HG03521 (cell line): ENCODE results near the gene ZNF107.

ENCODE experiments used
- ATAC-seq: cut with Tn5 transposase; IDR thresholded peaks from one replicate; pipeline ENCODE4 v1.9.1; 2021; ENCODE audit warnings: mild to moderate bottlenecking, moderate library complexity; ENCODE audit not compliant: unreplicated experiment

ZNF107 gene

DNA sequence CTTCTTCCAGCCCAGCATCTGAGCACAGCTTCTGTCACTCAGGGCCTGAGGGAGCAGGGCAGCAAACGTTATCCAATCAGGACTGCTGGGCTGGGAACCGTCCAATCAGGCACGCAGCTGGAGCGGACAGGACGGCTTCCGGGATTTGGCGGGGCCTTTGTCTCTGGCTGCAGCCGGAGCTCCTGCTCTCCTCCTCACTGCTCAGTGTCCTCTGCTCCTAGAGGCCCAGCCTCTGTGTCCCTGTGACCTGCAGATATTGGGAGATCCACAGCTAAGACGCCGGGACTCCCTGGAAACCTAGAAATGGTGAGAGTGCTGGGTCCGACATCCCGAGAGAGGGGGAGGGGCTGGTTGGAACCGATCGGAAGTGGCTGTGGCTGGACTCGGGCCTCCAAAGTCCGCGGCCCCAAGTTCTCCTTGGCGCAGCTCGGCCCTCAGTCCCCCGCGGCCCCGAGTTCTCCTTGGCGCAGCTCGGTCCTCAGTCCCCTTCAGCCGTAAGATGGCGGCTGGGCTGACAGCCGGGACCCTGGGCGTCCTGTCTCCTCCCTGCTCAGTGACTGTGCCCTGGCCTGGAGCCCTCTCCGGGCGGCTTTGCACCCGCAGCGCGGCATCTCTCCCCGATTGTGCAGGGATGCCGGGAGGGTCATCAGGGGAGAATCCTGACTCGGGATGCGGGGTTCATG is at the start of gene ZNF107:
Gene ZNF107, plus strand, starts transcription at position 154 of the 683 bp plus-strand sequence. Its CDS starts 150 bp downstream, at position 304.
- peak; percentile 99 for ATAC-seq

DNA sequence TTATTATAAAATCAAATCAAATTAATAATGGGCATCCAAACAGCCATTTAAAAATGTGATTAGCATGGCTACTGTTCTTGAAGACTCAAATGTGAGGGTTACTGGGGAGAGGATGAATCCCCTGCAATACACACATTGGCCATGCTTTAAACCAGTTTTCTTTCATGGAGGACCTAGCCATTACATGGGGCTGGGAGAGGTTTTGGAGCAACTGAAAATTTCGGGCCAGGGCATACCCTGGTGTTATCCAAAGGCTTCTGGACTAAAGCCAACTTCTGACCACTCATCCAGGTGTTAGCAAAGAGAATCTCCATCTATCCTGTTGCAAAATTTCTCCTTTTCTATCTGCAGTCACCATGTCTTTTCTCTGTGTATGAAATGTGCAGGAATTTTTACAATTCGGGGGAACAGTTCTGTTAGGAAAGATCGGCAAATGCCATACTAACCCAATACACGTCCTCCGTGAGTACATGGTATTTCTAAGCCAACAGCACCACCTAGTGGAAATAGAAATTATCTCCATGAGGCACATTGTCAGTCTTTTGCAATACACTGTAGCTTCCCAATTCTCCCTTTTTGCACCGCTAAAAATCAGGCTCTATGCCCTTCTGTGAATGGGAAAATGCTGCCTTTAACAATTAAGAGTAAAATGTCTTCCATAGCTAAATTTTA is 47.0 kb upstream of the ZNF107 start:
- no peak for ATAC-seq

DNA sequence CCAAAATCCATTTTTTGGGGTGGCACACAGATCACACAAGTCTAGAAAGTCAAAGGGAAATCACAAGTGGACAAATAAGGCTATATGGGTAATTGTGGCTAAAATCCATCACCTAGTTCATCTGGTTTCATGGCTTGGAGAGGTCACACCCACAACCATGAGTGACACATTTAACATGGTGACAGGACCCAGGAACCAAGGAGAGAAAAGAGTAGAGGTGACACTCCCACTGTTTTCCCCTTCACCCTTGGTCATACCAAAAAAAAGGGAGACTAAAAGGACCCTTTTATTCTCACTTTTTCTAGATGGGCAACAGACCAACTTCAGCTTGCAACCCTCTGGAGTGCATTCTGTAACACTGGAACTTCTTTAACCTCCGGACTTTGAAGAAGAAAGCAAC is 46.2 kb upstream of the ZNF107 start:
- no peak for ATAC-seq

DNA sequence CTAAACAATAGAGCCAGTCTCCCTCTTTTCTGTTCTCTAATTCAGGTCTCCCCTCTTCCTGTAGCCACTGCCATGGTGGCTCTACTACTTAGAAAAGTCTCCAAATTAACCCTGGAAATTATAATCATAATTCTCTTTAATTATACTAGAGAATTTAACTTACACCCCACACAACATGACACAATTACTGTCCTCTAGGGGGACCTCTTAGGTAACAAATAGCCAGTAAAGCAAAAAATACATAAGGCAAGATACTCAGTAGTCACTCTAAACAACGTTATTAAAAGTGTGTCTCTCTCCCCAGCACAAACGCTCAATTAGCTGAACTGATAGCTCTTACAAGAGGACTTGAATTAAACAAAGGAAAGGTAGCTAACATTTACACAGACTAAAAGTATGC is 44.3 kb upstream of the ZNF107 start:
- ATAC-seq: no peak

DNA sequence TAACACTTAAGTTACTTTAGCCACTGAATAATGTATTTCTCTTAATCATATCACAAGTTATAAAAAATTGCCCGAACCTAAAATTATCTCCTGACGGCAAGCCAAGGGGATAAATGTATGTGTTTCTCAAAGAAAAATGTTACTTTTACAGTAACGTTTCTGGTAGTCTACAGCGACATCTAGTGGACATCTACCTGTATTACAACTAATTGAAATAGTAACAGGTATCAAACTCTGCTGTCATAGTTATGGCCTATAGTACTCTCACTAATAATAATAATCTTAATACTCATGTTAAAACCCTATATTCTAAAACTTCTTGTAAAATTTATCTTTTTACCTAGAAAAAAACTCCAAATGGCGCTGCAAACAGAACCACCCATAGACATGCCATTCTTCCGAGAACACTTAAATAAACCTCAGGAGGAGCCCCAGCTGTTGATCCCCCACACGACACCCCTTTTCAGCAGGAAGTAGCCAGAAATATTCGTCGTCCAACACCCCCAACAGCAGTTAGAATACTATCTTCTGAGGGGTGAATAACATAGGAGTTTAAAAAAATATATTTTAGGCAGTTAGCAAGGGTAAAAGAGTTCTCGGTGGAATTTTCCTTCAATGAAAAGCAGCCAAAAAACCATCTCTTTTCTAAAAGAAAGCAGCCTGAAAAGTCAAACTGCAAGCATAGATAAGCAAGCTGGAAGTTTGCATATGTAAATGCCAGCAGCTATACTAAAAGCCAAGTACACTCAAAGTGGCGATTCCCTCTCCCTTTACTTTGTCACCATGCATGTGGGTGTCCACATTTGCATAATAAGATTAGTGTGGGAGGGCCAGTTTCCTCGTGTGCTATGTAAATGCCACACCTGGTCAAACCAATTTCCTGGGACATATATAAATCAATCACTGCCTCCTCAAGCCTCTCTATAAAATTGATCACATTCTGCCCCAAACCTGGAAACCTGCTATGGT is 40.5 kb upstream of the ZNF107 start:
- ATAC-seq: no peak

DNA sequence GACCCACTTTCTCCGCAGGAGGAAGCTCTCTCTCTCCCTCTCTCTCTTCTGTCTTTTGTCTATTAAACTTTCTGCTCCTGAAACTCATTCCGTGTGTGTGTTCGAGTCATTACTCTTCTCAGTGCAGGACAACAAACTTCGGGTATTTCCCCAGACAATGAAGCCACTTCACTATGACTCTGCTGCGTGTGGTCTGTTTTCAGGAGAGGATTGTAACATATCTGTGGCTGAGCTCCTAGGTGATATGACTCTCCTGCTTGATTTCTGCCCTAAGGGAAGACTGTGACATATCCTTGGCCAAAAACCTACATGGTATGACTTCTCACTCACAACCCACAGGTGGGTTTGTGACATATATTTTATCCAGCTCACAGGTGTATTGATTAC is 39.9 kb upstream of the ZNF107 start:
- ATAC-seq: no peak

DNA sequence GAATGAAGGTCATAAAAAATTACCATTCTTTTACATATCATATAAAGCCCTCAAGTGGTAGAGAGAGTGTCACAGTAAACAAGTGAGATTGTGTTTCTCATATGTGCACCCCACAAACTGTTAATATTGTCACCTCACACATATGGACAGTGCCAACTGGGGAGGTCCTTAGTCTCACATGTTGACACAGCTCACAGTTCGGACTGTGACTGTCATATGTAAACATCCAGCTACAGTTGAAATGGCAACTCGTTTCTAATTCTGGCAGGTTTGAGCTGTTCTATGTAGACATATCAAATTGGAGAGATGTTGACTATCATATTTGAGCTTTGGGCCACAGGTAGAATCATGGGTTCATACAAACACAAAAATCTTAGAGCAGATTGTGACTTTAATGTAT is 39.4 kb upstream of the ZNF107 start:
- ATAC-seq: no peak

DNA sequence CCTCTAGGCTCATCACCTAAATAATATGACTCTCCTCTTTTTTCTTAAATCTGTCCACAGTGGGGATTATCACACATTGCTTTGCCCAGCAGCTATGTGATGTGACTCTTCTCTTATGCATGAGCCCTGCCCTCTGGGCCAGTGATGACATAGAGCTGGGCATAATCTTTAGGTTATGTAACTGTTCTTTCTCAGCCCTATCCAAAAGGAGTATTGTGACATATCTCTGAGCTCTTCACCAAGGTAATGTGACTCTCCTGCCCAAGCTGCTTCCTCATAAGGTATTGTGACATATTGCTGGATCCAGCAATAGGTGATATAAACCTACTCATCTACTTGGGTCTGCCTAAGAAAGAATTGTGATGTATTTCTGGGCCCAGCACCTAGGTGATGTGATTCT is 37.7 kb upstream of the ZNF107 start:
- ATAC-seq: no peak

DNA sequence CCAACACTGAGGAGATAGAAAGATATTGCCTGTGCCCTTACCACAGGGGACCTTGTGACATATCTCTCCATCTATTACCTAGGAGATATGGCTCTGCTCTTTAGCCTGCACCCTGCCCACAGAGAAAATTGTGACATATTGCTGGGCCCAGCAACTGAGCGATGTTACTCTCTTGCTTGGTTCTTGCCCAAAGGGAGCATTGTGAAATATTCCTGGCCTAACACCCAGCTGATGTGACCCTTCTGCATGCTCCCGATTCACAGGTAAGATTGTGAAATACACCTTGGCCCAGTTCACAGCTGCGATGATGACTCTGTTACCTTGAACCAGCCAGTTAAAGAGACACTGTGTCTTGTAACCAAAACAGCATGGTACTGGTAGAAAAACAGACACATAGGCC is 37.2 kb upstream of the ZNF107 start:
- no peak for ATAC-seq

DNA sequence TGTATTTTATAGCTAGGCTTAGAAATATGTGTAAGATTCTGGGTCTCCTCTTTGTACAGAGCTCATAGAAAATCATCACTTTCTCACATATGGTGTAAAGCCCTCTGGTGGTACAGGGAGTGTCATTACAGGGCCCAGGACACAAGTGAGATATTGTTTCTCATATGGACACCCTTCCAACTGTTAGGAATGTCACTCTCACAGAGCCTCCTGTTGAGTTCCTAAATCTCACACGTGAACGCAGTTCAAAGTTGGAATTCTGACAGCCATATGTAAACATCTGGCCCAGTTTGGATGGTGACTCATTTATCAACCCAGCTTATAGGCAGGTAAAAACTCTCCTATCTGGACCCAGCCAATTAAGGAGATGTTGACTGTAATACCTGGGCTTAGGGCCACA is 35.4 kb upstream of the ZNF107 start:
- no peak for ATAC-seq

DNA sequence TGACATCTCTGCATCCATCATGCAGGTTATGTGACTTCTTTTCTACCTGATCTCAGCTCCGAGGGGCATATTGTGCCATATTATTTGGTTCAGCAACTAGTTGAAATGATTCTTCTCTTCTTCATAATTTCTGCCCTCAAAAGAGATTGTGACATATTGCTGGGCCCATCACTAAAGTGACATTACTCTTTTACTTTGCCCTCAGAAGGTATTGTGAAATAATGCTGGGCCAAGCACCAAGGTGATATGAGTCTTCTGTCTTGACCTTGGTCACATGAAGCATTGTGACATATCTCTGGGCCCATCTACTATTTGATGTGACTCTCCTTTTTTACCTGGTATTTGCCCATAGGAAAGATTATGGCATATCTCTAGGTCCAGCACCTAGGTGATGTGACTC is 33.9 kb upstream of the ZNF107 start:
- ATAC-seq: no peak

DNA sequence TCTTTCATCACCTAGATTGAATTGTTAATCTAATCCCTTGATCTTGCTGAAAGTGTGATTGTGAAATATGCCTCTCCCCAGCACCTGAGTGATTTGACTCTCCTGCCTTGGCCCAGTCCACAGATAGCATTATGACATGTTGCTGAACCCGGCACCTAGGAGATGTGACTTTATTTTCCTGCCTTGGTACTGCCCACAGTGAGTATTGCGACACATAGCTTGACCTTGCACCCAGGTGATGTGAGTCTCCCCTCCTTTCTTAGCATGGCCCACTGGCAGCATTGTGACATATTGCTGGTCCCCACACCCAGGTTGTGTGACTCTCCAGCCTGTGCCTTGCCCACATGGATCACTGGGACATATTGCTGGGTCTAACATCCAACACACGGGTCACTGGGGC is 32.5 kb upstream of the ZNF107 start:
- no peak for ATAC-seq

DNA sequence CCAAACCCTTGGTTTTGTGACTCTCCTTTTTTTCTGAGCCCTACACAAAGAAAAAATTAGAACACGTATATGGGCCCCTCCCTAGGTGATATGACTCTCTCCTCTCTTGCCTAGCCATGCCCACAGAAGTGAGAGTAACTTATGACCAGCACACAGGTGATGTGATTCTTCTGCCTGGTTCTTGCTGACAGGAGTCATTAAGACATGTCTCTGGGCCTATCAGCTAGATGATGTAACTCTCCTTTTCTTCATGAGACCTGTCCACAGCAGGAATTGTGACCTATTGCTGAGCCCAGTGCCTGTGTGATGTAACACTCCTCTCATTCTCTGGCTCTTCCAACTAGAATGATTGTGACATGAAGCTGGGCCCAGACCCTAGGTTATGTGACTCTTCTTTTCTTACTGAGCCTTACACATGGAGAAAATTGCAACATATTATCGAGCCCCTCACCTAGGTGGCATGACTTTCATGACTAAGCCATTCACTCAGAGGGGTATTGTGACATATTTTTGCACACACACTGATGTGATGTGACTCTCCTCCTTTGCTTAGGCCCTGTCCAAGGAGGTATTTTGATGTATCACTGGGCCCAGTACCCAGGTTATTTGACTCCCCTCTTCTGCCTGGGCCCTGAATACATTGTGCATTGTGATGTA is 31.4 kb upstream of the ZNF107 start:
- no peak for ATAC-seq

DNA sequence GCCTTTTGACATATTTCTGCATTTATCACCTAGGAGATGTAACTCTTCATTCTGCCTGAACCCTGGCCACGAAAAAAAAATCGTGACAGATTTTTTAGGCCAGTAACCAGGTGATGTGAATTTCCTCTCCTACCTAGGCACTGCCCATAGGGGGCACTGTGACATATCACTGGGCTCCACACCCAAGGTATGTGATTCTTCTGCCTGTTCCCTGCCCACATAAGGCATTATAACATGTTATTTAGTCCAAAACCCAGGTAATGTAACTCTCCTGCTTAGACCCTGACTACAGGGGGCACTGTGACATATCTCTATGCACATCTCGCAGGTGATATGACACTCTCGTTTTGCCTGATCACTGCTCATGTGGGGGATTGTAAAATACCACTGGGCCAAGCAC is 29.5 kb upstream of the ZNF107 start:
- ATAC-seq: no peak

DNA sequence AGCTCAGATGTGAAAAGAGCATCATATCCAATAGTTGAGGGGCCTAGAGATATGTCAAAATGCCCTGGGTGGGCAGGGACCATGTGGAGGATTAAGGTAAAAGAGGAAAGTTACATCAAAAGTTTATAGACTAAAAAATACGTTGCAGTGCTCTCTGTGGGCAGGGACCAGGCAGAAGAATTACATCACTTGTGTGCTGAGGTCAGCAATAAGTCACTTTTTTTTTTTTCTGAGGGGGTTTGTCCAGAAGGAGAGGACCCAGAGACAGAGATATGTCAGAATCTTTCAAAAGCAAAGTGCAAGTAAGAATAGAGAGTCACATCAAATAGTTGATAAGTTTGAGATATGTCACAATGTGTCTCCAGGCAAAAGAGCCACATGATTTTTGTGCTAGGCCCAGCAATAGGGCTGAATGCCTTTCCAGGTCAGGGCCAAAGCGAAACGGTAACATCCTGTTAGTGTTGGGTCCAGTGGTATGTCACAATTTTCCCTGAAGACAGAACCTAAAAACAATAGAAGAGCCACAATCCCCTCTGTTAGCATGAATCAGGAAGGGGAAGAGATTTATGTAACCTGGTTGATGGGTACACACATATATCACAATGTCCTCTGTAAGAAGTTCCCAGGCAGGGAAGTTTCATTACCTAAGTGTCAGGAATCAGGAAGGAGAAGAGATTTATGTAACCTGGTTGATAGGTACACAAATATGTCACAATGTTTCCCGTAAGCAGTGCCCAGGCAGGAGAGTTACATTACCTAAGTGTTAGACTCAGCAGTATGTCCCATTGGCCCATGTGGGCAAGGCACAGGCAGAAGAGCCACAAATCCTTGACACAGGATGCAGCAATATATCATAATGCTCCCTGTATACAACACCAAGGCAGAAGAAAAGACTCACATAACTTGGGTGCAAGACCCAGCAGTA is 28.1 kb upstream of the ZNF107 start:
- no peak for ATAC-seq

DNA sequence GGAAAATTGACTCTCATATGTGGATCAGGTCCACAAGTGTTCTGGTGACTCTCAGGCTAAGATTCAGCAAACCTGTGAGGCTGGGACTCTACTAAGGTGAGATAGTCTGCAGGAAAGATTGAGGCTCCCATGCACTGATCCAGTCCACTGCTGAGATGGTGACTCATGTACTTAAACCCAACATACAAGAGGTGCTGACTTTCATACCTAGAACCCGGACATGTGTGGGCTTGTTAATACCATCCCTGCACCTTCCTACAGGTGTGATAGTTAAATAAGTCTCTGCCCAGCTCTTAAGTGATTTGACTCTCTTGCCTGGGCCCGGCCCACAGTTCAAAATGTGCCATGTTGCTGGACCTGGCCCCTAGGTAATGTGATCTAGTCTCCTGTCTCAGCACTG is 27.1 kb upstream of the ZNF107 start:
- no peak for ATAC-seq

DNA sequence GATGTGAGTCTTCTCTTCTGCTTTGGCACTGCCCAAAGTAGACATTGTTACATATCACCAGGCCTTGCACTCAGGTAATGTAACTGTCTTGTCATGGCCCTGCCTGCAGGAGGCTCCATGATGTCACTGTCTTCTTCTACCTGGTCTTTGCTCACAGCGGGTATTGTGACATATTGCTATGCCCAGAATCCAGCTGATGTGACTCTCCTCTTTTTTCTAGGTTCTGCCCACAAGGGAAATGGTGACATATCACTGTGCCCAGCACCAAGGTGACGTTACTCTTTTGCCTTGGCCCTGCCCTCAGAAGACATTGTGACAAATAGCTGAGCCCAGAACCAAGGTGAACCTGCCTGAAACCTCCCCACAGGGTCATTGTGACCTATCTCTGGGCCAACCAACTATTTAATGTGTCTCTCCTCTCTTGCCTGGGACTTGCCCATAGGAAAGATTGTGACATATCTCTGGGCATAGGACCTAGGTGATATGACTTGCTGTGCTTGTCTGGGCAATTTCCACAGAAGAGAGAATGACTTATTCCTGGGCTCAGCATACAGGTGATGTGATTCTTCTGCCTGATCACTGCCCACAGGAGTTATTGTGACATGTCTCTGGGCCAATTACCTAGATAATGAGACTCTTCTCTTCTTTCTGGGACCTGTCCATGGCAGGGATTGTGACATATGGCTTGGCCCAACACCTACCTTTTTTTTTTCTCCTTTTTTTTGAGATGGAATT is 26.5 kb upstream of the ZNF107 start:
- ATAC-seq: no peak

DNA sequence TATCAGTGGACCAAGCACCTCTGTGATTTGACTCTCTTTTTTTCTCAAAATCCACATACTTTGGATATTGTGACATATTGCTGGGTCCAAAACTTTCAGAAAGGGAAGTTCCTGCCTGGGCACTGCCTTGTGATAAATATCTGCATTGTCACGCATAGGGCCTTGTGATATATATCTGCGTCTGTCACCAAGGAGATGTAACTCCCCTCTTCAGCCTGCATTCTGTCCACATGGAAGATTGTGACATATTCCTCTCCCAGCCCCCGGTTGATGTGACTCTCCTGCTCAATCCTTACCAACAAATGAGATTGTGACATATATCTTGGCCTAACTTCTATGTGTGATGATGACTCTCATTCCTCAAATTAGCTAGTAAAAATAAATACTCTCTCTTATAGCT is 25.4 kb upstream of the ZNF107 start:
- no peak for ATAC-seq

DNA sequence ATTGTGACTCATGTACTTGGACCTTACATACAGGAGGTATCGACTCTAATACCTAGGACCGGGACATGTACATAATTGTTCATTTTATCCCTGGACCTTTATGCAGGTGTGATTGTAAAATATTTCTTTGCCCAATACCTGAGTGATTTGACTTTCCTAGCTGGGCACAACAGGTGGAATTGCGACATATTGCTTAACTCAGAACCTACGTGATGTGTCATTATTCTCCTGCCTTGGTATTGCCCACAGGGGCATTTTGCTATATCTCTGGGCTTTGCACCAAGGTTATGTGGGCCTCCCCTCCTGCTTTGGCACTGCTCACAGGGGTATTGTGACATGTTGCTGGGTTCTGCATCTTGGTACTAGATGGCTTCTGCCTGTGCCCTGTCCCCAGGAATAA is 23.9 kb upstream of the ZNF107 start:
- ATAC-seq: no peak
